Transverse colon (tissue), 4 donors: ENCODE results near the gene HS1BP3. TPM values are rescaled to one million over a fixed set of nuclear protein-coding genes. Genes with fewer than 3 reads are reported as not detected.

Experiments
- DNase-seq: peaks from one replicate; pipeline ENCODE4 v3.0.0-alpha.2; 2019
- H3K27ac ChIP-seq, 4 donors: fragments of 200-600 bp; sonication (generic); 2 replicates each; pipeline ENCODE4 v1.5.1; 2016 to 2018; ENCODE audit warnings: inconsistent platforms in 4 of 4
- H3K27me3 ChIP-seq: fragments of 200-600 bp; sonication (generic); 2 replicates; pipeline ENCODE4 v1.5.1; 2017; ENCODE audit warnings: inconsistent platforms
- H3K36me3 ChIP-seq, 4 donors: fragments of 200-600 bp; sonication (generic); 2 replicates each; pipeline ENCODE4 v1.5.1; 2017 to 2019; ENCODE audit warnings: inconsistent platforms in 4 of 4
- H3K4me1 ChIP-seq, 4 donors: fragments of 200-600 bp; sonication (generic); 2 replicates each; pipeline ENCODE4 v1.5.1; 2017 to 2020; ENCODE audit warnings: inconsistent platforms in 4 of 4
- H3K4me3 ChIP-seq, 4 donors: fragments of 200-600 bp; sonication (generic); 1 replicate in 1 of 4; 2 replicates in 3 of 4; pipeline versions ENCODE4 v1.5.1 to v1.6.1; 2017 to 2019; ENCODE audit warnings: inconsistent platforms in 4 of 4
- H3K9me3 ChIP-seq, 2 donors: fragments of 200-600 bp; sonication (generic); 2 replicates each; pipeline ENCODE4 v1.5.1; 2017 to 2019; ENCODE audit warnings: inconsistent platforms in 2 of 2
- CTCF ChIP-seq, 5 experiments: fragments of 200-600 bp in 3 of 5; fragments of 450-650 bp in 2 of 5; sonication (generic) in 3 of 5; IDR thresholded peaks; 1 replicate in 2 of 5; 2 replicates in 3 of 5; pipeline ENCODE4 v1.5.1; 2016 to 2017; ENCODE audit warnings: antibody characterized with exemption in 5 of 5, inconsistent platforms in 3 of 5, mild to moderate bottlenecking in 2 of 5, moderate library complexity in 1 of 5
- EP300 ChIP-seq: sonication (generic); formaldehyde crosslinking; IDR thresholded peaks from one replicate; pipeline ENCODE4 v1.6.1; 2017; ENCODE audit warnings: antibody characterized with exemption, low read depth
- POLR2A ChIP-seq: fragments of 450-650 bp; IDR thresholded peaks from one replicate; pipeline ENCODE4 v1.6.1; 2016; ENCODE audit warnings: antibody characterized with exemption, mild to moderate bottlenecking, moderate library complexity
- POLR2AphosphoS5 ChIP-seq, 3 donors: sonication (generic); formaldehyde crosslinking; IDR thresholded peaks; one replicate each; pipeline ENCODE4 v1.6.1; 2016; ENCODE audit warnings: antibody characterized with exemption in 3 of 3
- WGBS, 2 donors: methylation state at CpG; one replicate each; pipeline ENCODE4 v1.1.5; 2018; ENCODE audit warnings: low coverage in 1 of 2; 5-methylcytosine and 5-hydroxymethylcytosine counted together
- in situ Hi-C, 4 donors: fragments of 200-750 bp; cut with MboI; loops; one replicate each; pipeline versions ENCODE4 v1.15.0 to v1.15.1; 2017; ENCODE audit warnings: low sequenced_read_pairs in 3 of 4, low pct_ligation_motif_present in 1 of 4, low pct_unique_long_range_greater_than_20kb in 1 of 4
- intact Hi-C: fragments of 100-400 bp; cut with DNase I; formaldehyde crosslinking; loops from one replicate; pipeline ENCODE4 v1.15.1; 2023; ENCODE audit warnings: low total_unique reads
- total RNA-seq, 4 donors: library from RNA; depleted of rRNA; stranded (reverse); fragments of >200 nt; gene quantifications; one replicate each; pipeline ENCODE4 v1.1.0, GENCODE V29; 2016

Gene HS1BP3
- total RNA-seq, 4 donors from 2014 or later = 29.5 to 44.2 (median 33.1) TPM

GRCh38 chr2:20615466-20616241 is 35.2 kb downstream of the HS1BP3 start:
- intact Hi-C loops (loop anchor here (5.0 kb wide), 1 partner anchor 168 kb away; the partner anchor contains the start of gene RHOB), in situ Hi-C loops (no loop called here)
- no peak overlapping the region for H3K4me3 ChIP-seq
- peaks cover 55 to 86% (median 74%) of the 10 kb centered on the region in 4 donors for H3K4me1 ChIP-seq
- H3K27ac ChIP-seq = peak overlapping the region; percentile 90 to 91 (median 90)
- H3K9me3 ChIP-seq = no peaks in the 10 kb centered on the region
- H3K36me3 ChIP-seq = no peaks in the 10 kb centered on the region
- WGBS, 2 donors = 74% methylated on average over 9 of the region's 9 CpGs; no CpG with 5 or more reads in 1 of the 2 donors
- H3K27me3 ChIP-seq = no peaks in the 10 kb centered on the region
- DNase-seq = no peak
- TF ChIP-seq POLR2A (no peak), POLR2AphosphoS5 (IDR thresholded peaks at IDR 0.05) (peak in 2 of 3 donors; percentile 43 to 53), EP300 (peak; percentile 84)

- DNase-seq = peak; percentile 6
- TF ChIP-seq EP300 (no peak), POLR2A (no peak), POLR2AphosphoS5 (IDR thresholded peaks at IDR 0.05) (no peak), CTCF (IDR thresholded peaks at IDR 0.05) (no peak)
- Histone ChIP-seq H3K9me3 (no peaks in the 10 kb centered on the region), H3K27ac (peak overlapping the region; percentile 90 to 91 (median 90)), H3K36me3 (no peaks in the 10 kb centered on the region), H3K4me3 (no peak overlapping the region), H3K4me1 (peaks cover 56 to 86% (median 74%) of the 10 kb centered on the region in 4 donors), H3K27me3 (no peaks in the 10 kb centered on the region)
- in situ Hi-C loops = no loop called here
- intact Hi-C loops = loop anchor here (5.0 kb wide), 1 partner anchor 168 kb away; the partner anchor contains the start of gene RHOB
- WGBS, 2 donors = 92% methylated on average over 6 of the region's 6 CpGs; no CpG with 5 or more reads in 1 of the 2 donors
These were observed 35.8 kb downstream of the HS1BP3 start for GRCh38 chr2:20615068-20615465.

- Histone ChIP-seq H3K27me3 (no peaks in the 10 kb centered on the region), H3K27ac (peak overlapping the region; percentile 90 to 91 (median 90)), H3K4me3 (no peak overlapping the region), H3K4me1 (peaks cover 62 to 86% (median 74%) of the 10 kb centered on the region in 4 donors), H3K36me3 (no peaks in the 10 kb centered on the region), H3K9me3 (no peaks in the 10 kb centered on the region)
- peak; percentile 8 for DNase-seq
- 60 to 68% methylated on average over 1 to 14 of the region's 14 CpGs for WGBS, 2 donors
- in situ Hi-C loops = no loop called here
- TF ChIP-seq EP300 (no peak), POLR2AphosphoS5 (IDR thresholded peaks at IDR 0.05) (no peak), CTCF (IDR thresholded peaks at IDR 0.05) (no peak), POLR2A (no peak)
- intact Hi-C loops = loop anchor here (5.0 kb wide), 1 partner anchor 167 kb away; the partner anchor contains the start of gene RHOB
These were observed 36.5 kb downstream of the HS1BP3 start for GRCh38 chr2:20614201-20615067.

- WGBS, 2 donors = 71 to 80% methylated on average over 3 to 17 of the region's 17 CpGs
- TF ChIP-seq CTCF (IDR thresholded peaks at IDR 0.05) = no peak
- no peak for TF ChIP-seq POLR2A
- TF ChIP-seq EP300 = no peak
- TF ChIP-seq POLR2AphosphoS5 (IDR thresholded peaks at IDR 0.05) = no peak
- in situ Hi-C loops (no loop called here), intact Hi-C loops (no loop called here)
- Histone ChIP-seq H3K36me3 (no peaks in the 10 kb centered on the region), H3K9me3 (no peaks in the 10 kb centered on the region), H3K27me3 (no peaks in the 10 kb centered on the region), H3K4me1 (peaks cover 59 to 82% (median 71%) of the 10 kb centered on the region in 4 donors), H3K27ac (peak overlapping the region; percentile 90 to 91 (median 90)), H3K4me3 (no peak overlapping the region)
- no peak for DNase-seq
These were observed 37.7 kb downstream of the HS1BP3 start for GRCh38 chr2:20612925-20613916.
